Measurements from ENCODE around the gene ZBTB9.
A peak's percentile ranks its signal among the peaks of the same experiment; 100 is the strongest.

ZBTB9 gene, protein sequence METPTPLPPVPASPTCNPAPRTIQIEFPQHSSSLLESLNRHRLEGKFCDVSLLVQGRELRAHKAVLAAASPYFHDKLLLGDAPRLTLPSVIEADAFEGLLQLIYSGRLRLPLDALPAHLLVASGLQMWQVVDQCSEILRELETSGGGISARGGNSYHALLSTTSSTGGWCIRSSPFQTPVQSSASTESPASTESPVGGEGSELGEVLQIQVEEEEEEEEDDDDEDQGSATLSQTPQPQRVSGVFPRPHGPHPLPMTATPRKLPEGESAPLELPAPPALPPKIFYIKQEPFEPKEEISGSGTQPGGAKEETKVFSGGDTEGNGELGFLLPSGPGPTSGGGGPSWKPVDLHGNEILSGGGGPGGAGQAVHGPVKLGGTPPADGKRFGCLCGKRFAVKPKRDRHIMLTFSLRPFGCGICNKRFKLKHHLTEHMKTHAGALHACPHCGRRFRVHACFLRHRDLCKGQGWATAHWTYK

DNA sequence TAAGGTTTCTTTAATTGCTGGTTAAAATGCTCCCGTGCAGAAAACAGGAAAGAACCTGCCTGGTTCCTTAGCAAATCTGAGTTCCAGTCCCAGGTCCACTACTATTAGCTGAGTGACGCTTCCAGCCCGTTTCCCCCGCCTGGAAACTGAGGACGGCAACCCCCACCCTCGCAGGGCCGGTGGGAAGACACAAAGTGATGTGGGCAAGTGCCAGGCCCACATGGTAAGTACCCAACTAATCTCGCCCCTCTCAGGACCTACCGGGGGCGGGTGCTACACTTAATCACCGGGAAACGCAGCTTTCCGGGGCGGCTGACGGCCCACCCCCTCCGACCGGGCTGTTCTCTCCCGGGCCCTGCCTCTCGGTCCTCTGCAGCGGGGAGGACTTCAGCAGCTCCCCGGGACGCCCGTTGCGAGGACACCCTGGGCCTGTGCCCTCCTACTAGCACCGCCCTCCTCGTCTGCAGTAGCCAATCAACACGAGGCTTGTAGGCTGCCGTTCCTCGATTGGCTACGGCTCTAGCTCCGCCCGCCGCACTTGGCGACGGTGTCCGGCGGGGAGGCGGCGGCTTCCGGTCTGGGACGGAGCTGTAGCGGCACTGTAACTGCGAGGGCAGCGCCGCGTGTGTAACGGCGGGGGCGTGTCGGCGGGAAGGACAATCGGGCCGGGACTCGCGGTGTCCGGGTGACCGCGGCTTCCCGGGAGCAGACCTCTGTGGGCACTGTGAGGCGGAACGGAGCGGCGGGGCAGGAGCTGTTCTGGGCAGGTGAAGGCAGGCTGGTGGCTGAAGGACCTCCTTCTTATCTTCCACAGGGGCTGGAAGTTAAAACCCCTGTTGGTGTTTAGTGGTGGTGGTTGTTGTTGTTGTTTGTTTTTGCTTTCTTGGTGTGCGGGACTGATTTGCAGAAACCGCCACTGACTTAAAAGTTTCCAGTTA is at the start of gene ZBTB9:
Gene ZBTB9, plus strand, starts transcription at position 568 of the 938 bp plus-strand sequence. CDS start 525 bp downstream, outside the sequence.
- DNase-seq (ENCODE audit: low read depth in 1 of 2, low spot score in 1 of 2) = peak; percentile 83 to 86

DNA sequence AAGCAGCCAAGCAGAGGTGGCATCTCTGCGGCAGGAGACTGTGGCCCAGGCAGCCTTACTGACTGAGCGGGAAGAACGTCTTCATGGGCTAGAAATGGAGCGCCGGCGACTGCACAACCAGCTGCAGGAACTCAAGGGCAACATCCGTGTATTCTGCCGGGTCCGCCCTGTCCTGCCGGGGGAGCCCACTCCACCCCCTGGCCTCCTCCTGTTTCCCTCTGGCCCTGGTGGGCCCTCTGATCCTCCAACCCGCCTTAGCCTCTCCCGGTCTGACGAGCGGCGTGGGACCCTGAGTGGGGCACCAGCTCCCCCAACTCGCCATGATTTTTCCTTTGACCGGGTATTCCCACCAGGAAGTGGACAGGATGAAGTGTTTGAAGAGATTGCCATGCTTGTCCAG is 49.5 kb upstream of the ZBTB9 start:
- DNase-seq (ENCODE audit: low read depth in 1 of 2, low spot score in 1 of 2) = no peak

DNA sequence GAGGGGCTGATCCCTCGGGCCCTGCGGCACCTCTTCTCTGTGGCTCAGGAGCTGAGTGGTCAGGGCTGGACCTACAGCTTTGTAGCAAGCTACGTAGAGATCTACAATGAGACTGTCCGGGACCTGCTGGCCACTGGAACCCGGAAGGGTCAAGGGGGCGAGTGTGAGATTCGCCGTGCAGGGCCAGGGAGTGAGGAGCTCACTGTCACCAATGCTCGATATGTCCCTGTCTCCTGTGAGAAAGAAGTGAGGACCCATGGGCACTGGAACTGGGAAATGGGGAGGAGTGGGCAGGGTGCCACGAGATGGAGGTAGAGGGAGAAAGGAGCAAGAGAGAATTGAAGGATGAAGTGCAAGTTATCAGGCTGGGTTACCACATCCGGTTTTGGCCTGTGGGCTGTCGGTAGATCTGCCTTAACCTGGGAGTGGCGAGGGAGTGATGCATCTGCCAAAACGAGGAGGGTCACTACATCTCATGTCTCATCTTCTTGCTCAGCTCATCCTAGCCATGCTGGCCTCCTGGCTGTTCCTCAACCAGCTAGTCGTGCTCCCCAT is 48.9 kb upstream of the ZBTB9 start:
- DNase-seq (ENCODE audit: low read depth in 1 of 2, low spot score in 1 of 2) = no peak

DNA sequence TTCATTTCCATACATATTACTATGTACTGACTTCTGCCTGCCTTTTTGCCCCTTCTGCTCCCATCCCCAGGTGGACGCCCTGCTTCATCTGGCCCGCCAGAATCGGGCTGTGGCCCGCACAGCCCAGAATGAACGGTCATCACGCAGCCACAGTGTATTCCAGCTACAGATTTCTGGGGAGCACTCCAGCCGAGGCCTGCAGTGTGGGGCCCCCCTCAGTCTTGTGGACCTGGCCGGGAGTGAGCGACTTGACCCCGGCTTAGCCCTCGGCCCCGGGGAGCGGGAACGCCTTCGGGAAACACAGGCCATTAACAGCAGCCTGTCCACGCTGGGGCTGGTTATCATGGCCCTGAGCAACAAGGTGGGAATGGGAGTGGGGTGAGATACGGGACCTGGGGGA is 48.2 kb upstream of the ZBTB9 start:
- DNase-seq (ENCODE audit: low read depth in 1 of 2, low spot score in 1 of 2) = no peak

DNA sequence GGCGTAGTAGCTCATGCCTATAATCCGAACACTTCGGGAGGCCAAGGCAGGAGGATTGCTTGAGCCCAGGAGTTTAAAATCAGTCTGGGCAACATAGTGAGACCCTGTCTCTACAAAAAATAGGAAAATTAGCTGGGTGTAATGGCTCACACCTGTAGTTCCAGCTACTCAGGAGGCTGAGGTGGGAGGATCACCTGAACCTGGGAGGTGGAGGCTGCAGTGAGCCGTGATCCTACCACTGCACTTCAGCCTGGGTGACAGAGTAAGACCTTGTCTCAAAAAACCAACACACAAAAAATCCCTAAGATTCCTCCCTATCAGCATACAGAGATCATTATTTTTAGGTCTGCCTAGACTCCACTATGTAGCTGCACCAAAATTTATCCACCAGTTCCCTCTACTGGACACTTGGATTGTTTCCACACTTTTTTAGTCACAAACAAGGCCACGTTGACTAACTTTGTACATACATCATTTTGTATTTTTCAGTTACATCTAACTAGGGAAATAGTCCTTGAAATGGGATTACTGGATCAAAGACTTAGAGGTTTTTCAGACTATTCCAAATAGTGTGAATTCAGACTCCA is 47.2 kb upstream of the ZBTB9 start:
- no peak for DNase-seq (ENCODE audit: low read depth in 1 of 2, low spot score in 1 of 2)

DNA sequence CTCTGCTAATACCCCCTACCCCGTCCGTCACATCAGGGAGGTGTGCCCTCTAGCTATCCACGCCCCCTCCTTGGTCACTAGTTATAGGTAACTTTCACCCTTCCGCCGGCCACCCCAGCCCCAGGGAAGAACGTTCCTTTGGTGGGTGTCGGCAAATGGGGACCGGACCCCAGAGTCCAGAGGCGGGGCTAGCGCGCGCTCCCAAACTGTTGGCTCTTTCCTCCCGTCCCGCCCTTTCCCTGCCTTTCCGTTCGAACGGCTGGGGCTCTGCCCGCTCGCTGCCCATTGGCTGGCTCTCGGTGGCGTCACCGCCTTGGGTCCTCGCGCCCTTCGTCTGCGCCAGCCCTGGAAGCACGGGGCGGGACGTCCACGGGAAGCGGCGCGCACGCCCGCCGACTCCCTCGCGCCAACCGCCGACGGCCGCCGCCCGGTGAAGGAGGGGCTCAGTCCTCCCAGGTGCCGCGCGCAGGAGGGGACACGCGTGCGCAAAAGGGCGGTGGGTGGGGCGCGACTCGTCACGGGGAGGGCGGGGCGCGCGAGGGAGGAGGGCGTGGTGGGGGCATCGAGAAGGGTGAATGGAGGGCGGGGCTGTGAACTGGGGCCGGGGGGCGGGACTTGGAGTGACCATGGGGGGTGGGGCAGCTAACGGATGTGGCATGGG is 44.2 kb upstream of the ZBTB9 start:
- peak; percentile 95 to 96 for DNase-seq (ENCODE audit: low read depth in 1 of 2, low spot score in 1 of 2)

DNA sequence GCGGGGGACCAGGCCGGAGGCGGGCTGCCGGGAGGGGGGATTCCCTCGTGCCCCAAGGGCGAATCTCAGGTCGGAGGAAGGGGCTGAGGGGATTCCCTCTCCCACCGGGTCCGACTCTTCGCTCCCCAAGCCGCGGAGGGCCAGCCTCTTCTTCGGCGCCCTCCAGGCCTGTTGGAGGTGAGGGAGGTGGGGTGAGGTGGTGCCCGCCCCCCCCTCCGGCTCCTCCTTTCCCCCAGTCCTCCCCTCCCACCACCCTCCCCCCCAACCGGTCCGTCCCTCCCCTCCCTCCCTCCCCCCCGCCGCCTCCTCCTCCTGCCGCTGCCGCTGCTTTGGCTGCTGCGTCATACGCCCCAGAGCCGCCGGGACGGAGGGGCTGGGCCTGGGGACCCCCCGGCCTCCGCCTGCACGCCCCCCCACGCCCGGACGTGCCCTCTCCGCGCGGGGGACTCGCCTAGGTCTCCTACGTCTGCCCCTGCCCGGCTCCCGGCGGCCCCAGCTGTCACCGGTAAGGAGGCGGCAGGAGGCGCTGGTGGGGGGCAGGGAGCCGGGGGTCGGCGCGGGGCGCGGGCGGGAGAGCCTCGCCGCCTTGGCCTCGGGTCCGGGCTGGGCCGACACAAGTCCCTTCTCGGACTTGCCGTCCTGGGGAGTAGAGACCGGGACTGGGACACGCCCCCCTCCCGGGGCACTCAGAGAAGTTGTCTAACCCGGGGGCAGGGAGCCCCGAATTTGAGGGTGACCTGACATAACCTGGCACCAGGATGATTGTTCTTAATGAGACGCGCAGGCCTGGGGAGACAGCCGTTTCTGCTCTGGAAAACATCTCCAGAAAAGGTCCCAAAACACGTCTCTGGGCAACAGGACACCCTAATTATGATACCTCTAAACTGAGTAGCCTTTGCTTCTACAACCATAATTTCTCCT is 43.4 kb upstream of the ZBTB9 start, which contains the start of gene PHF1:
Gene PHF1, plus strand, starts transcription at position 304 of the 921 bp plus-strand sequence. CDS start 1,250 bp downstream, outside the sequence.
- DNase-seq (ENCODE audit: low read depth in 1 of 2, low spot score in 1 of 2) = peak in 1 of 2 donors; percentile 62

DNA sequence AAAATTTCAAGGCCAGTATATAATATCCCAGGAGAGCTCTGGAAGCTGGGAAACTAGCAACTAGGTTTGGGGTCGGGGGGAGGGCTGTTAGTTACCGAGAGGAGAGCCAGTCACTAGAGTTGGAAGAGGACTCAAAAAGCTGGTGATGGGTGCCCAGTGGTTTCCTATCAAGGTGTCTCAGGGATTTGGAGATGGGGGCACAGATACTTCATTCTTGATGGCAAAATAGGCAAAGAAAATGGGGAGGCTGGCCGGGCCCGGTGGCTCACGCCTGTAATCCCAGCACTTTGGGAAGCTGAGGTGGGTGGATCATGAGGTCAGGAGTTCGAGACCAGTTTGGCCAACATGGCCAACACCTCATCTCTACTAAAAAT is 42.8 kb upstream of the ZBTB9 start:
- DNase-seq (ENCODE audit: low read depth in 1 of 2, low spot score in 1 of 2) = no peak

DNA sequence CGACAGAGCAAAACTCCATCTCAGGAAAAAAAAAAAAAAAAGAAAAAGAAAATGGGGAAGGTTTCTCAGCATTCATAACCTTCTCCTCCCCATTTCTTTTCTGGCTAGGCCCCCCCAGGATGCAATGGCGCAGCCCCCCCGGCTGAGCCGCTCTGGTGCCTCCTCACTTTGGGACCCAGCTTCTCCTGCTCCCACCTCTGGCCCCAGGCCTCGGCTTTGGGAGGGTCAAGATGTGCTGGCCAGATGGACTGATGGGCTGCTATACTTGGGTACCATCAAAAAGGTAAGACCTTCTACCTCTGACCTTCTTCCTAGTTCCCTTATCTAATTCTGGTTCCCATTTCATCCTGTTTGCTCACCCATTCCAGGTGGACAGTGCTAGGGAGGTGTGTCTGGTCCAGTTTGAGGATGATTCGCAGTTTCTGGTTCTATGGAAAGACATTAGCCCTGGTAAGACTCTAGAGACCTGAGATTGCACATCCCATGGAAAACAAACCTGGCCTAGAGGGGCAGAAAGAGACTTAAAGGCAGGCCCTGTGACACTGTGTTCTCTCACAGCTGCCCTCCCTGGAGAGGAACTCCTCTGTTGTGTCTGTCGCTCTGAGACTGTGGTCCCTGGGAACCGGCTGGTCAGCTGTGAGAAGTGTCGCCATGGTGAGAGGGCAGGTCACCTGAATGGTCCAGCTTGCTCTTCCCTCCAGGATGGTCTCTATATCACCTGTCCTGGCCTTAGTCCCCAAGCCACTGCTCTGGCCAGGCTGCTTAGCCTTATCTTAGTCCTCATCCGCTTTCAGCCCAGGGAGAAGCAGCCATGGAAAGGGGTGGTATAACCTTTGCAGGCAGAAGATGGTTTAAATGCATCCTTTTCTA is 42.0 kb upstream of the ZBTB9 start:
- no peak for DNase-seq (ENCODE audit: low read depth in 1 of 2, low spot score in 1 of 2)

DNA sequence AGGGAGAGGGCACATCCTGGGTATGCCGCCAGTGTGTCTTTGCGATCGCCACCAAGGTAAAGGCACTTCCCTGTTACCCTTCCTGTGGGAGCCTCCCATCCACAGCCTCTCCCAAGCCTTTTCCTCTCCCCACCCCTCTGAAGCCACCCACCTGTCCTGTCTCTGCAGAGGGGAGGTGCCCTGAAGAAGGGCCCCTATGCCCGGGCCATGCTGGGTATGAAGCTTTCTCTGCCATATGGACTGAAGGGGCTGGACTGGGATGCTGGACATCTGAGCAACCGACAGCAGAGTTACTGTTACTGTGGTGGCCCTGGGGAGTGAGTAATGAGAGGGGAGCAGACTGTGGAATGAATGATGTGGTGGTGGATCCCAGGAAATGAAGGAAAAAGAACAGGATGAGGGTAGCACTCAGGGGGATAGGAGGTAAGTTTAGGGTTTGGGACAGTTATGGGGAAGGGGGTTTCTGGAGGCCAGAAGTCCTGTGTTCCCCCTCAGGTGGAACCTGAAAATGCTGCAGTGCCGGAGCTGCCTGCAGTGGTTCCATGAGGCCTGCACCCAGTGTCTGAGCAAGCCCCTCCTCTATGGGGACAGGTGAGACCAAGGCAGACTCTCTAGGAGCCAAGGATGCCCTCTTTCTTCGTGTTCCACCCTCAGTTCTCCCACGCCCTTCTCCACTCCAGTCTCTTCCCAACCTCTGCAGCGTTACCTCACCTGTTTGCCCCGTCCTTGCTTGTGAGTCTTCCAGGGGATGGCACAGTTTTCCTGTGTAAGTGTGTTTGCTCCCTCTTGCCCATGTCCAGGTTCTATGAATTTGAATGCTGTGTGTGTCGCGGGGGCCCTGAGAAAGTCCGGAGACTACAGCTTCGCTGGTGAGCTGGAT is 40.9 kb upstream of the ZBTB9 start:
- no peak for DNase-seq (ENCODE audit: low read depth in 1 of 2, low spot score in 1 of 2)

DNA sequence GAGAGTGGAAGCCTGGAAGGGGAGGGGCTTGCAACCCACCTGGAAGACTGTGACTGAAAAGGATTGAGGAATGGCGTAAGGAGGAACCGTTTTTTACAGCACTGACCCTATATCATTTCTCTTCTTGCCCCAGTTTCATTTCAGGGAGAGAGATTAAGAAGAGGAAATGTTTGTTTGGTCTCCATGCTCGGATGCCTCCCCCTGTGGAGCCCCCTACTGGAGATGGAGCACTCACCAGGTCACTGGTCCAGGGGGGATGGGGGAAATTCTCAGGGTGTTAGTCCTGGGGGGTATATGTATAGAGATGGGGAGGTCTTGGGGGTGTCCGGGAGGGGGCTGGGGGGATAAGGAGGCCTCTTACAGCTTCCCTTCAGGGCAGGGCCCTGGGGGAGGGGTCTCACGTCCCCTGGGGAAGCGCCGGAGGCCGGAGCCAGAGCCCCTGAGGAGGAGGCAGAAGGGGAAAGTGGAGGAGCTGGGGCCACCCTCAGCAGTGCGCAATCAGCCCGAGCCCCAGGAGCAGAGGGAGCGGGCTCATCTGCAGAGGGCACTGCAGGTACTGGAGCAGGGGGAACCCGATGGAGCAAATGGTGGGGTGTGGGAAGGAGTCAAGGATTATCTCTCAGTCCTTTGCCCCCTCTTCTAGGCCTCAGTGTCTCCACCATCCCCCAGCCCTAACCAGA is 39.6 kb upstream of the ZBTB9 start:
- DNase-seq (ENCODE audit: low read depth in 1 of 2, low spot score in 1 of 2) = no peak

DNA sequence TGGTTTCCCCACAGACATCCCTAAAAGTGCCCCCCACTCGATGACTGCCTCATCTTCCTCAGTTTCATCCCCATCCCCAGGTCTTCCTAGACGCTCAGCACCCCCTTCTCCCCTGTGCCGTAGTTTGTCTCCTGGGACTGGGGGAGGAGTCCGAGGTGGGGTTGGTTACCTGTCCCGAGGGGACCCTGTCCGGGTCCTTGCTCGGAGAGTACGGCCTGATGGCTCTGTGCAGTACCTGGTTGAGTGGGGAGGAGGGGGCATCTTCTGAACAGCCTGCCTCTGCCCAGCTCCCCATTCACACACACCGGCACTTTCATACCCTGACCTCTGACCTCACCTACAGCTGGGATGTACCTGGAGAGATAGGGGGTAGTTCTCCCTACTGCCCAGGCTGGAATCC is 38.5 kb upstream of the ZBTB9 start:
- no peak for DNase-seq (ENCODE audit: low read depth in 1 of 2, low spot score in 1 of 2)

DNA sequence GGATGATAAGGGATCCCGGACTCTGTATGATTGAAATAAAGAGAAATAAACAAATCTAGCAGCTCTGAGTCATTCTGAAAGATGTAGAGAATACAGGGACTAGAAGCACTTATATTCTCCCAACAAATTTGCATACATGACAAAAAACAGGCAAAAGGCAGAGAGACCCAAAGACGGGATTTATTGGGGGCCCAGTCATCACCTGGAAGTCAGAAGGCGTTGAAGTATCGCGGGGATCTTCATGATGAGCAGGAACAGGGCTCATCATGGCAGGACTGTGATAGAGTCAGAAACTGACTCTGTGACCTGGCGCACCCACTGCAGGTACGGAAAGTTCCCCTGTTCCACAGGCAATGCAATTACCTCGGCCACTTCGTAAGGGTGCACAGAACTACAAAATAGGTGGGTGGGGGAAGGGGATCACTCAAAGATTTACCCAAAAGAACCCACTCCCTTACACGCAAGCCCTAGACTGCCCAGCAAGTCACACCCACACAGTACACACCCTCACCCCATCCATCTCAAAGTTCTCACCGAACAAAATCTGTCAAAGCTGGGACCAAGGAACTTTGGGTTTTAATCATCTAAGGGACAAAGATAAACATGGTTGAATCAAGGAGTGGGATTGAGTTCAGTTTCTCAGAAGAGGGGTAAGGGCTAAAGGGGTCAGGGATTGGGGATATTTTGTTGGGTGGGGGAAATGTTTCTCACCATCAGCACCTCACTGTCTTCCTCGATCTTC is 37.8 kb upstream of the ZBTB9 start:
- DNase-seq (ENCODE audit: low read depth in 1 of 2, low spot score in 1 of 2) = no peak

DNA sequence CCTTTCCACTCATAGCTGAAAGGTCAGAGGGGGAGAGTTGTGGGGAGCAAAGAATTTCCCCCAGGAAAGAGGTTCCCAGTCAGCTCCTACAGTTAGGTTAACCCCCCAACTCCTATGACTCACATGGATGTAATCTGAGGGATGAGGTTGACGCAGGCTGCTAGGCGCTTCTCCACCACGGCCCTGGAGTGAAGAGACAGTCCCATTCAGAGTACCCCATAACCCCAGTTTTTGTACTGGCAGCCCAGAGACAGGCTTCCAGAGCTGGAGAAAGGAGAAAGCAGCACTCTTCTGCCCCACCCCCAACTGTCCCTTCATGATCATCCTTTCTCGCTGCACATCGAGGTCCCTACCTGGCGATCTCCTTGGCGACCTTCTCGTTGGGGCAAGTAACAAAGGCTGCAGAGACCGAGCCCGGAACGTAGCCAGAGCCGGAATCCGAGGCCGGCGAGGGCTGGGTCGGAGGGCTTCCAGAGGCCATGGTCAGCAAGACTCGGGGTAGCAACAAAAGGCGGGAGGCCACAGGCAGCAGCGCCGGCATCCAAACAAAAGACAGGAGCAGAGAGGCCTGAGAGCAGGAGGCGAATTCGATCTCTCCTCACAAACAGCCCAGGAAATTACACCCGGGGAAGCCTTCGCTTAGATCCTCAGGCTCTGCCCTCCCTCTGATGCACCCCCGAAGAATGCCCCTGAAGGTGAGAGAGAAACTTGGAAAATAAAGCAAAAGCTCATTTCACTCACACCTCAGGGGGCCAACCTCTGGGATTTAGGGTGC is 37.1 kb upstream of the ZBTB9 start:
- no peak for DNase-seq (ENCODE audit: low read depth in 1 of 2, low spot score in 1 of 2)

DNA sequence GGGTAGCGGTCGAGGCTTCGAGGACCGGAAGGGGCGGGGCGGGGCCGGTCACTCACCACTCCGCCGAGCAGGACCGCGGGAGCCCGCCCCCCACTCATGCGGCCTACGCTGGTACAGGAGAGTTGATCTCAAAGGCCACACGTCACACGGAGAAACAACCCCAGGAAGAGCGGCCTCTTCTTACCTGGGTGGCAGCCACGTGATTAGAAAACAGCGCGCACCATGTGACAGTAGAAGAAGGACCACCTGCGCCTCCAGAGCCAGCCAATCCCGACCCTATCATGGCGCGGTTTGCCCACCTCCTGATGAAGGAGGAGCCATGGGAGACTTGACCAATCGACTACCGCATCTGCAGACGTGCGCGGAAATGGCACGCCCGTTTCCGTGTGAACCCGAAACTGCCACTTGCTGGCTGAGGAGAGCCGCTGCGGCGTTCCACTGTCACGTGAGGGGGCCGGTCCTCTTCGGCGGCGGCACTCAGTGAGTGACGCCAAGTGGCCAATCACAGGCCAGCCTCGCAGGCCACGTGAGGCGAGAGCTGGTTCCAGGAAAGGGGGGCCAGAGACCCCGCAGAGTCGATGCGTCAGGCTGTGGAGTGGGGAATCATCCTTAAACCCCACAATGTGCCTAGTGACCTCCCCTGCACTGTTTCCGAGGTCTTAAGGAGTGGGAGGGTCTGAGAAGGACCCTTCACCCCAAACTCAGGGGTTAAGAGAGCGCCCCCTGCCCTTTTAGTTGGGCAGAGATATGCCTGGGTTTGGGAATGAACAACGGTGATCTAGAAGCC is 36.3 kb upstream of the ZBTB9 start, which contains the start of gene CUTA:
Gene CUTA, minus strand, starts transcription at position 205 of the 787 bp plus-strand sequence. Its CDS starts 107 bp downstream, at position 98.
- peak; percentile 93 to 99 for DNase-seq (ENCODE audit: low read depth in 1 of 2, low spot score in 1 of 2)

All from stimulated activated CD4-positive, alpha-beta T cell treated with anti-CD3 and anti-CD28 coated beads, Interleukin-15, amount 100 ng/mL, for 1 hour (primary cell).